Suprapubic skin (tissue), 4 donors: ENCODE results near the gene ANKRD2.

Source experiments
- CTCF ChIP-seq, 2 donors: fragments of 200-600 bp in 1 of 2; fragments of 450-650 bp in 1 of 2; sonication (generic) in 1 of 2; IDR thresholded peaks; one replicate each; pipeline ENCODE4 v1.5.1; 2016 to 2019; ENCODE audit warnings: antibody characterized with exemption in 2 of 2, mild to moderate bottlenecking in 1 of 2, moderate library complexity in 1 of 2
- EP300 ChIP-seq: sonication (generic); formaldehyde crosslinking; IDR thresholded peaks from one replicate; pipeline ENCODE4 v1.6.1; 2017; ENCODE audit warnings: antibody characterized with exemption
- POLR2A ChIP-seq, 2 donors: fragments of 450-650 bp; IDR thresholded peaks; one replicate each; pipeline ENCODE4 v1.6.1; 2017; ENCODE audit warnings: antibody characterized with exemption in 2 of 2, mild to moderate bottlenecking in 2 of 2, moderate library complexity in 2 of 2
- POLR2AphosphoS5 ChIP-seq, 3 donors: sonication (generic); formaldehyde crosslinking; IDR thresholded peaks; one replicate each; pipeline ENCODE4 v1.6.1; 2017; ENCODE audit warnings: antibody characterized with exemption in 3 of 3

DNA sequence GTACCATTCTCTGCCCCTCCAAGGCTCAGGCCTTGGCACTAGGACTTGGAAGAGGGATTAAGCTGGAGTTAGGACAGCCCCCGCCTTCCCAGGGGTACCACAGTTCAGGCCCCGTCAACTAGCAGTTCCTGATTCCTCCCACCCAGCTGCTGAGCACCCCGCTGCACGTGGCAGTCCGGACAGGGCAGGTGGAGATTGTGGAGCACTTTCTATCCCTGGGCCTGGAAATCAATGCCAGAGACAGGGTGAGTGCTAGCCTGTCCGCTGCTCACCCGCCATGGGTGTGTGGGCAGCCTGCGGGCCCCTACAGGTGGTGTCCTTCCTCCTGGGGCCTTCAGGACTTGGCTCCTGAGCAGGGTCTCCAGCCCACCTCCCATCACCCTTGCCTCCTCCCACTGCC, 9.6 kb downstream of the ANKRD2 start:
- TF ChIP-seq CTCF (IDR thresholded peaks at IDR 0.05): no peak
- no peak for TF ChIP-seq POLR2A (IDR thresholded peaks at IDR 0.05)
- no peak for TF ChIP-seq EP300
- TF ChIP-seq POLR2AphosphoS5 (IDR thresholded peaks at IDR 0.05): no peak
